B cell (primary cell): ENCODE data around the gene USP28. TPM values are rescaled to one million over a fixed set of nuclear protein-coding genes. Genes with fewer than 3 reads are reported as not detected.

Source experiments
- ATAC-seq: fragments of 200-7000 bp; cut with Tn5 transposase; one replicate; pipeline ENCODE4 v1.10.0; 2021; ENCODE audit warnings: low read depth, mild to moderate bottlenecking, moderate number of reproducible peaks, moderate library complexity
- CTCF ChIA-PET: fragments of 350-600 bp; sonication (Branson Sonifier 250); formaldehyde crosslinking; loops from one replicate; lab custom pipeline; 2021; ENCODE audit warnings: antibody characterized with exemption, inconsistent platforms; lab: Charles Lee
- POLR2A ChIA-PET: fragments of 350-600 bp; sonication (Branson Sonifier 250); formaldehyde crosslinking; loops from one replicate; lab custom pipeline; 2021; ENCODE audit warnings: antibody characterized with exemption; lab: Charles Lee
- DNase-seq: peaks from one replicate; pipeline ENCODE4 v3.0.0; 2013
- H2AFZ ChIP-seq: 2 replicates; pipeline ENCODE4 v1.6.1; 2012; ENCODE audit warnings: mild to moderate bottlenecking, low read depth, low read length; ENCODE audit not compliant: insufficient read depth, poor library complexity, severe bottlenecking
- H3K27ac ChIP-seq, 2 donors: 1 replicate in 1 of 2; 2 replicates in 1 of 2; pipeline ENCODE4 v1.5.1; 2012 to 2013; ENCODE audit warnings: low read length in 2 of 2, mild to moderate bottlenecking in 2 of 2, moderate library complexity in 1 of 2
- H3K27me3 ChIP-seq, 4 experiments: fragments of 200-600 bp in 1 of 4; sonication (generic) in 1 of 4; replicated peaks in 1 of 4; 1 replicate in 2 of 4; 2 replicates in 2 of 4; pipeline versions ENCODE4 v1.6.1 to v1.7.0; 2013 to 2016; ENCODE audit warnings: low read length in 3 of 4, mild to moderate bottlenecking in 2 of 4, mixed read lengths in 1 of 4, moderate library complexity in 1 of 4; ENCODE audit not compliant: insufficient read depth in 4 of 4, control insufficient read depth in 3 of 4; ENCODE audit errors: control extremely low read depth in 1 of 4
- H3K36me3 ChIP-seq, 2 experiments: replicated peaks in 1 of 2; 1 replicate in 1 of 2; 2 replicates in 1 of 2; pipeline versions ENCODE4 v1.6.1 to v1.7.1; 2013; ENCODE audit warnings: low read length in 1 of 2; ENCODE audit not compliant: insufficient read depth in 2 of 2, control insufficient read depth in 1 of 2; ENCODE audit errors: control extremely low read depth in 1 of 2, extremely low read depth in 1 of 2
- H3K4me1 ChIP-seq, 2 donors: fragments of 200-600 bp in 1 of 2; sonication (generic) in 1 of 2; 1 replicate in 1 of 2; 2 replicates in 1 of 2; pipeline versions ENCODE4 v1.5.1 to v1.6.1; 2013 to 2017; ENCODE audit warnings: low read length in 2 of 2; ENCODE audit not compliant: control insufficient read depth in 2 of 2, insufficient read depth in 2 of 2
- H3K4me2 ChIP-seq: replicated peaks from 2 replicates; pipeline ENCODE3; 2012; ENCODE audit warnings: mild to moderate bottlenecking, low read depth, low read length; ENCODE audit not compliant: poor library complexity, severe bottlenecking
- H3K4me3 ChIP-seq, 5 experiments: fragments of 200-600 bp in 1 of 5; sonication (generic) in 1 of 5; 1 replicate in 3 of 5; 2 replicates in 2 of 5; pipeline versions ENCODE4 v1.5.1 to v1.7.0; 2011 to 2016; ENCODE audit warnings: low read length in 4 of 5, mild to moderate bottlenecking in 4 of 5, low read depth in 2 of 5, control low read depth in 1 of 5, moderate library complexity in 1 of 5; ENCODE audit not compliant: insufficient read depth in 1 of 5; ENCODE audit errors: control extremely low read depth in 1 of 5, extremely low read depth in 1 of 5
- H3K79me2 ChIP-seq: fragments of 200-600 bp; sonication (generic); one replicate; pipeline ENCODE4 v1.6.0; 2016; ENCODE audit warnings: low read length; ENCODE audit not compliant: control insufficient read depth, insufficient read depth
- H3K9ac ChIP-seq: fragments of 200-600 bp; sonication (generic); 2 replicates; pipeline ENCODE4 v1.6.1; 2017; ENCODE audit warnings: mild to moderate bottlenecking, low read length, moderate library complexity
- H3K9me3 ChIP-seq, 3 donors: one replicate each; pipeline versions ENCODE4 v1.6.1 to v1.7.1; 2013; ENCODE audit warnings: low read length in 2 of 3; ENCODE audit not compliant: control insufficient read depth in 2 of 3, insufficient read depth in 1 of 3; ENCODE audit errors: control extremely low read depth in 1 of 3
- H4K20me1 ChIP-seq: 2 replicates; pipeline ENCODE4 v1.6.0; 2012; ENCODE audit warnings: mild to moderate bottlenecking, low read length; ENCODE audit not compliant: insufficient read depth, control insufficient read depth, poor library complexity, severe bottlenecking
- H3K27ac Mint-ChIP-seq: one replicate; pipeline ENCODE4 v1.8.0; 2021; ENCODE audit warnings: mixed read lengths
- H3K27me3 Mint-ChIP-seq: one replicate; pipeline ENCODE4 v1.8.0; 2021; ENCODE audit warnings: mixed read lengths
- H3K4me1 Mint-ChIP-seq: one replicate; pipeline ENCODE4 v1.8.0; 2021; ENCODE audit warnings: mixed read lengths
- H3K4me3 Mint-ChIP-seq: one replicate; pipeline ENCODE4 v1.8.0; 2021; ENCODE audit warnings: mixed read lengths
- H3K9me3 Mint-ChIP-seq: one replicate; pipeline ENCODE4 v1.8.0; 2022; ENCODE audit warnings: mixed read lengths; ENCODE audit not compliant: insufficient read depth
- EZH2 ChIP-seq: IDR thresholded peaks from 2 replicates; pipeline ENCODE4 v1.6.1; 2012; ENCODE audit warnings: borderline replicate concordance, low read depth, mild to moderate bottlenecking, moderate library complexity, low read length; ENCODE audit not compliant: insufficient read depth, poor library complexity, severe bottlenecking
- WGBS: methylation state at CpG from one replicate; pipeline ENCODE4 v1.1.5; 2013; ENCODE audit warnings: missing lambda C conversion rate; ENCODE audit not compliant: insufficient coverage; 5-methylcytosine and 5-hydroxymethylcytosine counted together
- intact Hi-C: fragments of 100-400 bp; cut with micrococcal nuclease; formaldehyde crosslinking; loops from one replicate; pipeline ENCODE4 v1.10.0; 2022
- polyA plus RNA-seq: library from polyadenylated mRNA; depleted of rRNA; stranded (reverse); fragments of >200 nt; gene quantifications from 2 replicates; pipeline ENCODE4 v1.2.3, GENCODE V29; 2012
- small RNA-seq: library from RNA; depleted of rRNA; stranded (forward); fragments of <200 nt; gene quantifications from one replicate; pipeline ENCODE3, GENCODE V24; 2012; ENCODE audit warnings: low replicate concordance, low read depth; ENCODE audit not compliant: insufficient read length
- total RNA-seq, 2 donors: library from RNA; stranded (reverse); fragments of 120-200 nt in 1 of 2; gene quantifications; 1 replicate in 1 of 2; 2 replicates in 1 of 2; pipeline versions ENCODE4 v1.2.3 to v1.2.4, GENCODE V29; 2013 to 2022
- TF ChIP-seq, protein P1 (sequence below): fragments of 200-600 bp; IDR thresholded peaks from one replicate; pipeline ENCODE4 v1.8.0; 2022; ENCODE audit warnings: antibody characterized with exemption, mild to moderate bottlenecking

Gene USP28
- total and polyA plus RNA-seq, 2 donors (not counting 1 experiment from before 2014, with no cell fraction given), result 78.0 to 104 TPM

DNA sequence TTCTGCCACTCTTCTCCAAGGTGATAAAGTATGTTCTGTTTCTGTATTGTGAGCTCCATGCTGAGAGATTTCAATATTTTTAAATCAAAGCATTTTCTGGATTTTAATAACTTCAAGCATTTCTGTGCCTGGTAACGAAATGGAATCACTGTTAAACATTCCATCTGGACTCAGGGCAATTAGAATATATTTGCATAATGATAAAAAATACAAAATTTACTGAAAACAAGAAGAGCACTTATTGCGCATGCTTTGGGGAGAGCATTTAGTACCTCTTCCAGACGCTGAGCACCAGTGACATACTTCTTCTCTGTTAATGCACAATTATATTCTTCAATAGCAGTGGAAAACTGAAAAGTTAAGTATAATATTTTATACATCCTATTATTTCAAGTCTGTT is 115.1 kb downstream of the USP28 start:
- H3K36me3 ChIP-seq, result peaks cover 14 to 53% of the 10 kb centered on the region in 2 experiments
- H3K27me3 ChIP-seq, result no peaks in the 10 kb centered on the region
- H3K27ac ChIP-seq, result no peak overlapping the region
- no peak overlapping the region for H2AFZ ChIP-seq
- TF ChIP-seq EZH2, result no peak
- TF ChIP-seq, protein P1, sequence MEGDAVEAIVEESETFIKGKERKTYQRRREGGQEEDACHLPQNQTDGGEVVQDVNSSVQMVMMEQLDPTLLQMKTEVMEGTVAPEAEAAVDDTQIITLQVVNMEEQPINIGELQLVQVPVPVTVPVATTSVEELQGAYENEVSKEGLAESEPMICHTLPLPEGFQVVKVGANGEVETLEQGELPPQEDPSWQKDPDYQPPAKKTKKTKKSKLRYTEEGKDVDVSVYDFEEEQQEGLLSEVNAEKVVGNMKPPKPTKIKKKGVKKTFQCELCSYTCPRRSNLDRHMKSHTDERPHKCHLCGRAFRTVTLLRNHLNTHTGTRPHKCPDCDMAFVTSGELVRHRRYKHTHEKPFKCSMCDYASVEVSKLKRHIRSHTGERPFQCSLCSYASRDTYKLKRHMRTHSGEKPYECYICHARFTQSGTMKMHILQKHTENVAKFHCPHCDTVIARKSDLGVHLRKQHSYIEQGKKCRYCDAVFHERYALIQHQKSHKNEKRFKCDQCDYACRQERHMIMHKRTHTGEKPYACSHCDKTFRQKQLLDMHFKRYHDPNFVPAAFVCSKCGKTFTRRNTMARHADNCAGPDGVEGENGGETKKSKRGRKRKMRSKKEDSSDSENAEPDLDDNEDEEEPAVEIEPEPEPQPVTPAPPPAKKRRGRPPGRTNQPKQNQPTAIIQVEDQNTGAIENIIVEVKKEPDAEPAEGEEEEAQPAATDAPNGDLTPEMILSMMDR, result no peak
- ATAC-seq (no peak), DNase-seq (no peak)
- no peak overlapping the region for H3K9ac ChIP-seq
- H3K4me1 Mint-ChIP-seq, result peaks cover 4% of the 10 kb centered on the region
- no peaks in the 10 kb centered on the region for H3K27me3 Mint-ChIP-seq
- H3K27ac Mint-ChIP-seq, result no peak overlapping the region
- peaks cover 0 to 3% (median 0%) of the 10 kb centered on the region in 3 donors for H3K9me3 ChIP-seq
- intact Hi-C loops, result no loop called here
- no peak overlapping the region for H3K4me3 Mint-ChIP-seq
- H3K79me2 ChIP-seq, result peaks cover 7% of the 10 kb centered on the region
- CTCF ChIA-PET, result no interaction called here
- H3K9me3 Mint-ChIP-seq, result no peaks in the 10 kb centered on the region
- H3K4me3 ChIP-seq, result no peak overlapping the region
- WGBS, result no CpG with 5 or more reads among the region's 3 CpGs
- POLR2A ChIA-PET, result no interaction called here
- no peaks in the 10 kb centered on the region for H3K4me1 ChIP-seq
- H4K20me1 ChIP-seq, result no peaks in the 10 kb centered on the region
- H3K4me2 ChIP-seq, result no peak overlapping the region

GRCh38 chr11:113752932-113753331 is 122.4 kb downstream of the USP28 start:
- ATAC-seq (no peak), DNase-seq (no peak)
- Histone ChIP-seq H3K9me3 (no peaks in the 10 kb centered on the region), H2AFZ (no peak overlapping the region), H3K9ac (no peak overlapping the region), H3K27me3 (no peaks in the 10 kb centered on the region), H4K20me1 (no peaks in the 10 kb centered on the region), H3K79me2 (no peaks in the 10 kb centered on the region), H3K27ac (no peak overlapping the region), H3K4me1 (no peaks in the 10 kb centered on the region), H3K4me2 (no peak overlapping the region), H3K4me3 (no peak overlapping the region), H3K36me3 (peaks cover 9 to 25% of the 10 kb centered on the region in 2 experiments)
- TF ChIP-seq, protein P1, result no peak
- no peak for TF ChIP-seq EZH2
- no CpG with 5 or more reads among the region's 3 CpGs for WGBS
- Mint-ChIP-seq H3K9me3 (no peaks in the 10 kb centered on the region), H3K4me1 (no peaks in the 10 kb centered on the region), H3K4me3 (no peak overlapping the region), H3K27me3 (no peaks in the 10 kb centered on the region), H3K27ac (no peak overlapping the region)
- intact Hi-C loops, result no loop called here
- CTCF ChIA-PET, result interaction anchor here (1.0 kb wide), 1 partner anchor 9 kb away, joined by 3 read pairs; no protein-coding TSS in a partner anchor
- POLR2A ChIA-PET, result no interaction called here

Small RNA genes lying within 50 kb of the gene (small RNA-seq; reads per million reads assigned to genes)
- gene LRRC37A13P (not detected), gene RNU6-1107P (not detected), gene RPS29P19 (not detected)

Other genes with a start within 250 kb of the USP28 start
- 0.74 and 1.2 TPM in 2 replicates for gene TMPRSS5, start 169.3 kb downstream of the USP28 start, total RNA-seq
- 0.86 and 0.87 TPM in 2 replicates for gene TMPRSS5, start 169.3 kb downstream of the USP28 start, polyA plus RNA-seq
- gene ZW10, start 101.9 kb downstream of the USP28 start, total RNA-seq, result 11.7 and 11.9 TPM in 2 replicates
- gene ZW10, start 101.9 kb downstream of the USP28 start, polyA plus RNA-seq, result 4.2 and 4.8 TPM in 2 replicates
- gene CLDN25, start 95.8 kb downstream of the USP28 start, total RNA-seq, result not detected in 2 replicates
- not detected in 2 replicates for gene CLDN25, start 95.8 kb downstream of the USP28 start, polyA plus RNA-seq
- gene HTR3B, start 29.2 kb upstream of the USP28 start, total RNA-seq, result not detected in 2 replicates
- gene HTR3B, start 29.2 kb upstream of the USP28 start, polyA plus RNA-seq, result not detected in 2 replicates
- gene HTR3A, start 99.5 kb upstream of the USP28 start, total RNA-seq, result 13.8 and 16.1 TPM in 2 replicates
- gene HTR3A, start 99.5 kb upstream of the USP28 start, polyA plus RNA-seq, result 5.6 and 8.1 TPM in 2 replicates
- gene ZBTB16, start 184.1 kb upstream of the USP28 start, total RNA-seq, result 17.8 and 20.6 TPM in 2 replicates
- 5.7 and 16.0 TPM in 2 replicates for gene ZBTB16, start 184.1 kb upstream of the USP28 start, polyA plus RNA-seq